Midbrain (tissue), 1 donor: Measurements from ENCODE around the gene ZNF74.
"Not testable (repeated sequence)": the region's sequence is repeated elsewhere in the genome, so short reads cannot be mapped to it uniquely, and the experiment has no call there.

ENCODE experiments used
- DNase-seq: peaks from one replicate; lab custom pipeline; 2025; lab: John Stamatoyannopoulos, UW

ZNF74 gene

DNA sequence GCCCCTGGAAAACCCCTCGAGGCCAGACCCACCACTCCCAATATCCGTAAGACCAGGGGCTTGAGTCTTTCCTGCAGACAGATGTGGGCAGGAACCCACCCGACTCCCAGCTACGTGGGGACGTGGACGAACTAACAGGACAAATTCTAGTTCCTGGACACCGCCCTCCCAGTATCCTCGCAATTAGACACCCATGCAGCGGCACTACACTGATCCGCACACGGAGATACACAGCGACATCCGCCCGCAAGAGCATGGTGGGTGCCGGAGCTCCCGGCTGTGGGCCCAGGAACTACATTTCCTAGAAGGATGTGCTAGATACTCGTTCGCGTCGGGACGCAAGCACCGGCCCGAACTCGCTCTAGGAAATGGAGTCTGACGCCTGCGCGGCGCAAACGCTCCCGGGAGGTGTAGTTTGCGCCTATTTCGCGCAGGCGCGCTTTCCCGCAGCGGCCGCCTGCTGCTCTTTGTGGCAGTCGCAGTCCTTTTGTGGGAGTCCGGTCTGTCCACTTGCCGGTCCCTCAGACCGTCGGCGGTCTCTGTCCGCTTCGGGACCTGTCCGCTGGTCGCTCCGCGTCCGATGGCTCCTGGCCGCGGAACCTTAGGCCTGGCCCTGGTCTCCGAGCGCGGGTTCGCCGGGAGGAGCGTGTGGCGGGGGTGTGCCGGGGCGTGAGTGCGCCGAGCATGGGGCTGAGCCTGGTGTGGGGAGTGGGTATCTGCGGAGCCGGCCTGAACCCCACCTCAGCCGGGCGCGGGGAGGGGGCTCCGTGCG, at the start of gene ZNF74:
Gene ZNF74 (plus strand): TSS at position 447 of the 772 bp plus-strand sequence. CDS start 478 bp downstream, outside the sequence.
- peak; percentile 94 for DNase-seq

DNA sequence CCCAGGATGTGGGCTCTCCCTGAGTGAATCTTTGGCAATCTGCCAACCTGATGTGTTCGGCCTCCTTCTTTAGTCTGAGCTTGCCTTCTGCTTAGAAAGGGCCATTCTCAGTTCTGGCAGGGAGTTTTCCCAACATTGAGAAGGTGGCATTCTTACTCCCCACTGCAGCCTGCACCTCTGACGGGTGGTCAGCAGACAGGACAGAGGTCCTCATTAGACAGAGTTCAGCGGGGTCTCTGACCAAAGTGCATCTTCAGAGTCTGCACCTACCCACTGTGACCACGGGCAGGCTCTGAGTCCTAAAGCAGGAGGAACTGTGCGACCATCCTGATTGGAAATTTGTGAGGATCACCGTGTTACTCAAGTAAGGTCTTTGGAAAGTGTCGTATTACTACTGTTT, 47.4 kb upstream of the ZNF74 start:
- DNase-seq: not testable (repeated sequence)

GRCh38 chr22:20352536-20352935, 41.4 kb upstream of the ZNF74 start:
- not testable (repeated sequence) for DNase-seq

DNA sequence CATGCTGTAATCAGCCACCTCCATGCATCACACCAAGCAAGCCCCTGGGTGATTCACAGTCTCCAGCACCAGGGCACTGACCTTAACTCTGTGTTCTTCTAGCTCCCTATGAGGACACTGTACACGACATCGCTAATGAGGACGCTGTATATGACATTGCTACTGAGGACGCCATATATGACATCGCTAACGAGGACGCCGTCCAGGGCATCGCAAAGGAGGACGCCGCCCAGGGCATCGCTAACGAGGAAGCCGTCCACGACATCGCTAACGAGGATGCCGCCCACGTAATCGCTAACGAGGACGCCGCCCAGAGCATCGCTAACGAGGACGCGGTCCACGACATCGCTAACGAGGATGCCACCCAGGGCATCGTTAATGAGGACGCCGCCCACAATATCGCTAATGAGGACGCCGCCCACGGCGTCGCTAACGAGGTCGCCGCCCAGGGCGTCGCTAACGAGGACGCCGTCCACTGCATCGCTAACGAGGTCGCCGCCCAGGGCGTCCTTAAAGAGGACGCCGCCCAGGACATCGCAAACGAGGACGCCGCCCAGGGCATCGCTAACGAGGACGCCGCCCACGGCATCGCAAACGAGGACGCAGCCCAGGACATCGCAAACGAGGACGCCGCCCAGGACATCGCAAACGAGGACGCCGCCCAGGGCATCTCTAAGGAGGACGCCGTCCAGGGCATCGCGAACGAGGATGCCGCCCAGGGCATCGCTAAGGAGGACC, 39.5 kb upstream of the ZNF74 start:
- DNase-seq: no peak

DNA sequence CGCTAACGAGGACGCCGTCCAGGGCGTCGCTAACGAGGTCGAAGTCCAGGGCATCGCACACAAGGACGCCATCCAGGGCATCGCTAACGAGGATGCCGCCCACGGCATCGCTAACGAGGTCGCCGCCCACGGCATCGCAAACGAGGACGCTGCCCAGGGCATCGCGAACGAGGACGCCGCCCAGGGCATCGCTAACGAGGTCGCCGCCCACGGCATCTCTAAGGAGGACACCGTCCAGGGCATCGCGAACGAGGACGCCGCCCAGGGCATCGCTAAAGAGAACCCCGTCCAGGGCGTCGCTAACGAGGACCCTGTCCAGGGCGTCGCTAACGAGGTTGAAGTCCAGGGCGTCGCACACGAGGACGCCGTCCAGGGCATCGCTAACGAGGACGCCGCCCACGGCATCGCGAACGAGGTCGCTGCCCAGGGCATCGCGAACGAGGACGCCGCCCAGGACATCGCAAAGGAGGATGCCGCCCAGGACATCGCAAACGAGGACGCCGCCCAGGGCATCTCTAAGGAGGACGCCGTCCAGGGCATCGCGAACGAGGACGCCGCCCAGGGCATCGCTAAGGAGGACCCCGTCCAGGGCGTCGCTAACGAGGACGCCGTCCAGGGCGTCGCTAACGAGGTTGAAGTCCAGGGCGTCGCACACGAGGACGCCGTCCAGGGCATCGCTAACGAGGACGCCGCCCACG, 37.9 kb upstream of the ZNF74 start:
- DNase-seq: not testable (repeated sequence)

- not testable (repeated sequence) for DNase-seq
Measured at GRCh38 chr22:20356906-20357305, 37.0 kb upstream of the ZNF74 start.

GRCh38 chr22:20357967-20358366, 36.0 kb upstream of the ZNF74 start:
- DNase-seq: not testable (repeated sequence)

DNA sequence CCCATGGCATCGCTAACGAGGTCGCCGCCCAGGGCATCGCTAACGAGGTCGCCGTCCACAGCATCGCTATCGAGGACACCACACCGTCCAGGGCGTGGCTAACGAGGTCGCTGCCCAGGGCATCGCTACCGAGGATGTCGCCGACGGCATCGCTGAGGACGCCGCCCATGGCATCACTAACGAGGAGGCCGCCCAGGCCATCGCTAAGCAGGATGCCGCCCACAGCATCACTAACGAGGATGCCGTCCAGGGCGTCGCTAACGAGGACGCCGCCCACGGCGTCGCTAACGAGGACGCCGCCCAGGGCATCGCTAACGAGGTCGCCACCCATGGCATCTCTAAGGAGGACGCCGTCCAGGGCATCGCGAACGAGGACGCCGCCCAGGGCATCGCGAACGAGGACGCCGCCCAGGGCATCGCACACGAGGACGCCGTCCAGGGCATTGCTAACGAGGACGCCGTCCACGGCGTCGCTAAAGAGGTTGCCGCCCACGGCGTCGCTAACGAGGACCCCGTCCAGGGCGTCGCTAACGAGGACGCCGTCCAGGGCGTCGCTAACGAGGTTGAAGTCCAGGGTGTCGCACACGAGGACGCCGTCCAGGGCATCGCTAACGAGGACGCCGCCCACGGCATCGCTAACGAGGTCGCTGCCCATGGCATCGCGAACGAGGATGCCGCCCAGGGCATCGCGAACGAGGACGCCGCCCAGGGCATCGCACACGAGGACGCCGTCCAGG, 35.3 kb upstream of the ZNF74 start:
- not testable (repeated sequence) for DNase-seq

- not testable (repeated sequence) for DNase-seq
Measured at GRCh38 chr22:20360261-20360660, 33.7 kb upstream of the ZNF74 start.

- not testable (repeated sequence) for DNase-seq
Measured at GRCh38 chr22:20360866-20361751, 32.8 kb upstream of the ZNF74 start.

- not testable (repeated sequence) for DNase-seq
Measured at GRCh38 chr22:20361752-20362229, 32.2 kb upstream of the ZNF74 start.

GRCh38 chr22:20362403-20362802, 31.5 kb upstream of the ZNF74 start:
- DNase-seq: not testable (repeated sequence)

DNA sequence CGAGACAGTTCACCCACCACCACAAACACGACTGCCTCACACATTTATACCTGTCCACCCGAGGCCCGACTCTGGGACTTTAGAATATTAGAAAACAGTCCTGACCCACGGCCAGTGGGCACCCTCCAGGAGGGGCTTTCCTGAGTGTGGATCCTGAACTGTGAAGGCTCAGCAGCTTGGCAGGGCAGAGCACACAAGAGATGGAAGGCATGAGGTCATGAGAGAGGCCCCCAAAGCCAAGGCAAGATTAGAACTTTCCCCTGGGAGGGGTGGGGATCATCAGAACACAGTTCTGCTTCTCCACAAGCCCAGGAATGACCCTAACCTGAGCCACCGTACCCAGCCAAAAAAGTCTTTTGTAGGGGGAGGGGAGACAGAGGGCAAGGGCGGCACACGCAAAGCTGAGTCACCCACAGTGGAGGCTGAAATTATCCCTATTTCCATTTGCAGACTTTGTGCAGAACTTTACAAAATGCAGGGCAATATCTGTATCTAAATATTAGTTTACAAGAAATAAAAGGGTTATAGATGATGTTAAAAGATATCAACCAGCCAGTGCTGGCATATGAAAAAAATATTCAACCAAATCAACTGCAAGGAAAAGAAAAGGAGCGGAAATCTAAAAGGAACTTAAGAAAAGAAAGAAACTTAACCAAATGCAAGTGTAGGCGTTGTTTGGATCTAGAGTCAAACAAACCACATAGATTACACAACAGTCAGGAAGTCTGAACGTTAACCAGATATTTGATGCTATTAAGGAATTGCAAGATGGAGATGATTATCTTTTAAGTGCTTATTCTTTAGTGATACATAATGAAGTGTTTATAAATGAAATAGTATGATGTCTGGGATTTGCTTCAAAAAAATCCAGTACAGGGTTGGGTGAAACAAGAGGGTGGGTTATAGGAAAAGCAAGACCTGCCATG, 29.4 kb upstream of the ZNF74 start:
- not testable (repeated sequence) for DNase-seq

DNA sequence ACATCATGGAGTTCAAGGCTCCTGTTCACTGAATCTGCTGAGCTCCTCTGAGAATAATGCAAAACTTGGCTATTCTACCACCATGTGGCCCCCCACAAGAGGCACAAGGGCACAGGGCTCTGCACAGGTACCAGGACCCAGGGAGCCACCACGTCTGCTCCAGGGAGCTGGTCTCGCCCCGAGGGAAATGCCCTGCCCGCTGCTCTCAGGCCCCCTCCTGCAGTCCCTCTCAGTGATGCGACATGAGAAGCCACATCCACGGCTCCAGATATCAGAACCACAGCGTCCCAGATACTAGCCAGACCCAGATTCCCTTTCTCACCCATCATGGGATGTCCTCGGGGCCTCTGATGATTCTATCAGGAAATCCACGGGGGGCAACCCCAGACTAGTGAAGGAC, 27.1 kb upstream of the ZNF74 start:
- DNase-seq: not testable (repeated sequence)

DNA sequence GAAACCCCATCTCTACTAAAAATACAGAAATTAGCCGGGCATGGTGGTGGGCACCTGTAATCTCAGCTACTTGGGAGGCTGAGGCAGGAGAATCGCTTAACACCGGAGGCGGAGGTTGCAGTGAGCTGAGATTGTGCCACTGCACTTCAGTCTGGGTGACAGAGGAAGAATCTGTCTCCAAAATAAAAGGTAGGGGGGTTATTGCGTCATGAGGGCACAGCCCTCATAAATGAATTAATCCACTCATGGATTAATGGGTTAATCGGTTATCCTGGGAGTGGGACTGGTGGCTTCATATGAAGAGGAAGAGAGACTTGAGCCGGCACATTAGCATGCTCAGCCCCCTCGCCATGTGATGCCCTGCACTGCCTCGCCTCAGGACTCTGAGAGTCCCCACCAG, 25.1 kb upstream of the ZNF74 start:
- not testable (repeated sequence) for DNase-seq

DNA sequence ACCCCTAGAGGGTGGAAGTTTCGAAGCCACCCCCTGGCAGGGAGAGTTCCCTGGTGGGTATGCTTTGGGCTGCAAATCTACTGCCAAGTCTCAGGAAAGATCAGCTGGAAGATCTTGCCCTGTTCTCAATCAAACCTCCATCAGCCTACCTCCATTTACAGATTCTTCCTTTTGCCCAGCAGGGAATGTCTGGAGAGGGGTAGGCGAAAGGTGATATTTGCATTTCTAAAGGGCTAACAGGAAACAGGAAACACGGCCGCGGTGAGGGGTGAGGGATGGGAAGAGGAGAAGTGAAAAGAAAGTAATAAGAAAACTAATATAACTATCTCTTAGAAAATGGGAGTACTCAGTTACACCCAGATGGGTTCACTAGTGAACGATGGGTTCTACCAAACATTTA, 22.3 kb upstream of the ZNF74 start:
- DNase-seq: not testable (repeated sequence)

DNA sequence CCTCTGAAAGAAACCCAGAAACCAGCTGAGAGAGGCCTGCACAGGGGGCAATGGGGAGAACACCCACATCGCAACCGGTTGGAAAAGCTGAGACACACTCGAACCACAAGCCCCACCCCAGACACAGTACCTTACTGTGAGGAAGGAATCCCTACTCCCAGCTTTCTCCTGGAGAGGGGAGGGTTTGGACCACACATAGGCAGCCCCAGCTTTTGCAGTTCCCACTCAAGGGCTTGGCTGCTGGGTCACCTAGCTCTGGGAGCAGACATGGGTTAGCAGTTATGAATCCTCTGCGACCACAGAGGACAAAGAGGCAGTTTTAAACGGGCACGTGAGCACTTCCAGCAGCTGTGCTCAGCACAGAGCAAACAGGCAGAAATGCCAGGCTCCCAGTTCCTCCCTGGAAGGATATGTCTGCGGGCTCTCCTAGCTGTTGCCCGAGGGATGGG, 21.5 kb upstream of the ZNF74 start:
- not testable (repeated sequence) for DNase-seq

DNA sequence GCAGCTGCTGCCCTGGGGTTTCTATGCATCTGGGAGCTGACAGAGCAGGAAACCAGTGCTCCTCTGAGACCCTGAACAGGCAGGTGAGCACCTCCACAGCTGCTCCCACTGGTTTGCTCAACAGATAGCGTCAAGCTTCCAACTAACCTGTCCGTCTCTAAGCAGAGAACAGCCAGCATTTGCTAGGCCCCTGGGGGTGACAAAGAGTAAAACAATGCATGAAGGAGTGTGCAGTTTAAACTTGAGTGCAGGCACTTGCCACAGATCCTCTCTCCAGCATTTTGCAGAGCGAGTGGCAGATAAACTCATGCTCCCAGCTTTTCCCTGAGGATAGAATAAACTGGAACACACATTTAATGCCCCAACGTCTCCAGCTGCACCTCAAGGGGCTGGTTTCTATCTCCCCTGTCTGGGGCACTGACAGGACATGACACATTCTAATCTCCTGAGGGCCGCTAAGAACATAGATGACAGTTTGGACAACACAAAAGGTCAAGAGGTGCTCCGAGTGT, 20.7 kb upstream of the ZNF74 start:
- DNase-seq: not testable (repeated sequence)

DNA sequence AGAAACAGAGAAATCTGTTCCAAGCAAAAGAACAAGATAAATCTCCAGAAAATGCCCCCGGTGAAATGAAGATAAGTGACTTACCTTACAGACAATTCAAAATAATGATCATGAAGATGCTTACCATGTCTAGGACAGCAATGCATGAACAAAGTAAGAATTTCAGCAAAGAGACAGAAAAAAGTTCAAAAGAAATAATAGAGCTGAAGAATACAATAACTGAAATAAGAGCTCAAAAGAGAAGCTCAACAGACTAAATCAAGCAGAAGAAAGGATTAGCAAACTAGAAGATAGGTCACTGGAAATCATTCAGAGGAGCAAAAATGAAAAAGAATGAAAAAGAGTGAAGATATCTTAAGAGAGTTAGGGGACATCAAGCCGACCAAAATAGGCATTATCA, 19.8 kb upstream of the ZNF74 start:
- DNase-seq: not testable (repeated sequence)
